ENCODE results near the gene RASSF8.

GRCh38 chr12:25976289-25976688, 17.8 kb downstream of the RASSF8 start:
- no peak for TF ChIP-seq POLR2A (IDR thresholded peaks at IDR 0.05)
- TF ChIP-seq, protein P1, sequence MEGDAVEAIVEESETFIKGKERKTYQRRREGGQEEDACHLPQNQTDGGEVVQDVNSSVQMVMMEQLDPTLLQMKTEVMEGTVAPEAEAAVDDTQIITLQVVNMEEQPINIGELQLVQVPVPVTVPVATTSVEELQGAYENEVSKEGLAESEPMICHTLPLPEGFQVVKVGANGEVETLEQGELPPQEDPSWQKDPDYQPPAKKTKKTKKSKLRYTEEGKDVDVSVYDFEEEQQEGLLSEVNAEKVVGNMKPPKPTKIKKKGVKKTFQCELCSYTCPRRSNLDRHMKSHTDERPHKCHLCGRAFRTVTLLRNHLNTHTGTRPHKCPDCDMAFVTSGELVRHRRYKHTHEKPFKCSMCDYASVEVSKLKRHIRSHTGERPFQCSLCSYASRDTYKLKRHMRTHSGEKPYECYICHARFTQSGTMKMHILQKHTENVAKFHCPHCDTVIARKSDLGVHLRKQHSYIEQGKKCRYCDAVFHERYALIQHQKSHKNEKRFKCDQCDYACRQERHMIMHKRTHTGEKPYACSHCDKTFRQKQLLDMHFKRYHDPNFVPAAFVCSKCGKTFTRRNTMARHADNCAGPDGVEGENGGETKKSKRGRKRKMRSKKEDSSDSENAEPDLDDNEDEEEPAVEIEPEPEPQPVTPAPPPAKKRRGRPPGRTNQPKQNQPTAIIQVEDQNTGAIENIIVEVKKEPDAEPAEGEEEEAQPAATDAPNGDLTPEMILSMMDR (IDR thresholded peaks at IDR 0.05): no peak
- TF ChIP-seq EP300 (IDR thresholded peaks at IDR 0.05): no peak
- TF ChIP-seq POLR2AphosphoS5 (IDR thresholded peaks at IDR 0.05): no peak
